Measurements from ENCODE around the gene TMPRSS2.

DNA sequence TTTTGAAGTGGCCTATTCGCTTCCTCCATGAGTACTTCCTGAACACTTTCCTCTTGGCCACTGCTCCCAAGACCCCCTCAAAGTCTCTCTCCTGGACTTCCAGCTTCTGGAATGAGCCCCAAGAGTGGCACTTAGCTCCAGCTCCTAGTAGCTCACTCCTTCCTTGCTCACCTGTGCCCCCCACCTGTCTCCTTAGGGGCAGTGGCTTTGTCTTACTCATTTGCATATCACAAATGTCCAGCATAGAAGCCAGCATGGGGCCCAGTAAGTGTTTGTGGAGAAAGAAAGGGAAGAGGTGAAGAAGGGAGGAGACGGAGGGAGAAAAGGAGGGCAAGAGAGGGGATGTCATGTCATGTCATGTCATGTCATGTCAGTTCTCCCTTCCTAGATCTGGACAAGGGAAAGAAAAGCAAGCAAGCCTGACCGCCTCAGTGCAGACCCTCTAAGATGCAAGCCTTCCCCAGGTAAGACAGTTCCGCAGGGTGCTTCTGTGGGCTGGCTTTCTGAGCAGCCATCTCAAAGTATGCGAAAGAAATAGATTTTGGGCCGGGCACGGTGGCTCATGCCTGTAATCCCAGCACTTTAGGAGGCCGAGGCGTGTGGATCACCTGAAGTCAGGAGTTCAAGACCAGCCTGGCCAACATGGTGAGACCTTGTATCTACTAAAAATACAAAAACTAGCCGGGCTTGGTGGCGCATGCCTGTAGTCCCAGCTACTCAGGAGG lies 88.8 kb downstream of the TMPRSS2 start:
- TF ChIP-seq SNAI2 (CRISPR knock-in tag; IDR thresholded peaks at IDR 0.05) (no peak), OSR1 (CRISPR knock-in tag; IDR thresholded peaks at IDR 0.05) (no peak)
- TF ChIP-seq, protein P1, sequence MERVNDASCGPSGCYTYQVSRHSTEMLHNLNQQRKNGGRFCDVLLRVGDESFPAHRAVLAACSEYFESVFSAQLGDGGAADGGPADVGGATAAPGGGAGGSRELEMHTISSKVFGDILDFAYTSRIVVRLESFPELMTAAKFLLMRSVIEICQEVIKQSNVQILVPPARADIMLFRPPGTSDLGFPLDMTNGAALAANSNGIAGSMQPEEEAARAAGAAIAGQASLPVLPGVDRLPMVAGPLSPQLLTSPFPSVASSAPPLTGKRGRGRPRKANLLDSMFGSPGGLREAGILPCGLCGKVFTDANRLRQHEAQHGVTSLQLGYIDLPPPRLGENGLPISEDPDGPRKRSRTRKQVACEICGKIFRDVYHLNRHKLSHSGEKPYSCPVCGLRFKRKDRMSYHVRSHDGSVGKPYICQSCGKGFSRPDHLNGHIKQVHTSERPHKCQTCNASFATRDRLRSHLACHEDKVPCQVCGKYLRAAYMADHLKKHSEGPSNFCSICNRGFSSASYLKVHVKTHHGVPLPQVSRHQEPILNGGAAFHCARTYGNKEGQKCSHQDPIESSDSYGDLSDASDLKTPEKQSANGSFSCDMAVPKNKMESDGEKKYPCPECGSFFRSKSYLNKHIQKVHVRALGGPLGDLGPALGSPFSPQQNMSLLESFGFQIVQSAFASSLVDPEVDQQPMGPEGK (CRISPR knock-in tag; IDR thresholded peaks at IDR 0.05; ENCODE audit: borderline replicate concordance), result no peak
- TF ChIP-seq, protein P2, sequence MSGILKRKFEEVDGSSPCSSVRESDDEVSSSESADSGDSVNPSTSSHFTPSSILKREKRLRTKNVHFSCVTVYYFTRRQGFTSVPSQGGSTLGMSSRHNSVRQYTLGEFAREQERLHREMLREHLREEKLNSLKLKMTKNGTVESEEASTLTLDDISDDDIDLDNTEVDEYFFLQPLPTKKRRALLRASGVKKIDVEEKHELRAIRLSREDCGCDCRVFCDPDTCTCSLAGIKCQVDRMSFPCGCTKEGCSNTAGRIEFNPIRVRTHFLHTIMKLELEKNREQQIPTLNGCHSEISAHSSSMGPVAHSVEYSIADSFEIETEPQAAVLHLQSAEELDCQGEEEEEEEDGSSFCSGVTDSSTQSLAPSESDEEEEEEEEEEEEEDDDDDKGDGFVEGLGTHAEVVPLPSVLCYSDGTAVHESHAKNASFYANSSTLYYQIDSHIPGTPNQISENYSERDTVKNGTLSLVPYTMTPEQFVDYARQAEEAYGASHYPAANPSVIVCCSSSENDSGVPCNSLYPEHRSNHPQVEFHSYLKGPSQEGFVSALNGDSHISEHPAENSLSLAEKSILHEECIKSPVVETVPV (CRISPR knock-in tag; IDR thresholded peaks at IDR 0.05), result no peak
- TF ChIP-seq, protein P3, sequence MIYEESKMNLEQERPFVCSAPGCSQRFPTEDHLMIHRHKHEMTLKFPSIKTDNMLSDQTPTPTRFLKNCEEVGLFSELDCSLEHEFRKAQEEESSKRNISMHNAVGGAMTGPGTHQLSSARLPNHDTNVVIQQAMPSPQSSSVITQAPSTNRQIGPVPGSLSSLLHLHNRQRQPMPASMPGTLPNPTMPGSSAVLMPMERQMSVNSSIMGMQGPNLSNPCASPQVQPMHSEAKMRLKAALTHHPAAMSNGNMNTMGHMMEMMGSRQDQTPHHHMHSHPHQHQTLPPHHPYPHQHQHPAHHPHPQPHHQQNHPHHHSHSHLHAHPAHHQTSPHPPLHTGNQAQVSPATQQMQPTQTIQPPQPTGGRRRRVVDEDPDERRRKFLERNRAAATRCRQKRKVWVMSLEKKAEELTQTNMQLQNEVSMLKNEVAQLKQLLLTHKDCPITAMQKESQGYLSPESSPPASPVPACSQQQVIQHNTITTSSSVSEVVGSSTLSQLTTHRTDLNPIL (CRISPR knock-in tag; IDR thresholded peaks at IDR 0.05; ENCODE audit: low read depth), result no peak

All from SK-N-SH treated with all-trans-retinoic acid at 6 μM for 48 hours (cell line).